B cell (primary cell): ENCODE results near the gene EXOC6. TPM values are rescaled to one million over a fixed set of nuclear protein-coding genes. Genes with fewer than 3 reads are reported as not detected.

Experiments used
- ATAC-seq: fragments of 200-7000 bp; cut with Tn5 transposase; one replicate; pipeline ENCODE4 v1.10.0; 2021; ENCODE audit warnings: low read depth, mild to moderate bottlenecking, moderate number of reproducible peaks, moderate library complexity
- CTCF ChIA-PET: fragments of 350-600 bp; sonication (Branson Sonifier 250); formaldehyde crosslinking; loops from one replicate; lab custom pipeline; 2021; ENCODE audit warnings: antibody characterized with exemption, inconsistent platforms; lab: Charles Lee
- POLR2A ChIA-PET: fragments of 350-600 bp; sonication (Branson Sonifier 250); formaldehyde crosslinking; loops from one replicate; lab custom pipeline; 2021; ENCODE audit warnings: antibody characterized with exemption; lab: Charles Lee
- DNase-seq: peaks from one replicate; pipeline ENCODE4 v3.0.0; 2013
- H2AFZ ChIP-seq: 2 replicates; pipeline ENCODE4 v1.6.1; 2012; ENCODE audit warnings: mild to moderate bottlenecking, low read depth, low read length; ENCODE audit not compliant: insufficient read depth, poor library complexity, severe bottlenecking
- H3K27ac ChIP-seq, 2 donors: 1 replicate in 1 of 2; 2 replicates in 1 of 2; pipeline ENCODE4 v1.5.1; 2012 to 2013; ENCODE audit warnings: low read length in 2 of 2, mild to moderate bottlenecking in 2 of 2, moderate library complexity in 1 of 2
- H3K27me3 ChIP-seq, 4 experiments: fragments of 200-600 bp in 1 of 4; sonication (generic) in 1 of 4; replicated peaks in 1 of 4; 1 replicate in 2 of 4; 2 replicates in 2 of 4; pipeline versions ENCODE4 v1.6.1 to v1.7.0; 2013 to 2016; ENCODE audit warnings: low read length in 3 of 4, mild to moderate bottlenecking in 2 of 4, mixed read lengths in 1 of 4, moderate library complexity in 1 of 4; ENCODE audit not compliant: insufficient read depth in 4 of 4, control insufficient read depth in 3 of 4; ENCODE audit errors: control extremely low read depth in 1 of 4
- H3K36me3 ChIP-seq, 2 experiments: replicated peaks in 1 of 2; 1 replicate in 1 of 2; 2 replicates in 1 of 2; pipeline versions ENCODE4 v1.6.1 to v1.7.1; 2013; ENCODE audit warnings: low read length in 1 of 2; ENCODE audit not compliant: insufficient read depth in 2 of 2, control insufficient read depth in 1 of 2; ENCODE audit errors: control extremely low read depth in 1 of 2, extremely low read depth in 1 of 2
- H3K4me1 ChIP-seq, 2 donors: fragments of 200-600 bp in 1 of 2; sonication (generic) in 1 of 2; 1 replicate in 1 of 2; 2 replicates in 1 of 2; pipeline versions ENCODE4 v1.5.1 to v1.6.1; 2013 to 2017; ENCODE audit warnings: low read length in 2 of 2; ENCODE audit not compliant: control insufficient read depth in 2 of 2, insufficient read depth in 2 of 2
- H3K4me2 ChIP-seq: replicated peaks from 2 replicates; pipeline ENCODE3; 2012; ENCODE audit warnings: mild to moderate bottlenecking, low read depth, low read length; ENCODE audit not compliant: poor library complexity, severe bottlenecking
- H3K4me3 ChIP-seq, 5 experiments: fragments of 200-600 bp in 1 of 5; sonication (generic) in 1 of 5; 1 replicate in 3 of 5; 2 replicates in 2 of 5; pipeline versions ENCODE4 v1.5.1 to v1.7.0; 2011 to 2016; ENCODE audit warnings: low read length in 4 of 5, mild to moderate bottlenecking in 4 of 5, low read depth in 2 of 5, control low read depth in 1 of 5, moderate library complexity in 1 of 5; ENCODE audit not compliant: insufficient read depth in 1 of 5; ENCODE audit errors: control extremely low read depth in 1 of 5, extremely low read depth in 1 of 5
- H3K79me2 ChIP-seq: fragments of 200-600 bp; sonication (generic); one replicate; pipeline ENCODE4 v1.6.0; 2016; ENCODE audit warnings: low read length; ENCODE audit not compliant: control insufficient read depth, insufficient read depth
- H3K9ac ChIP-seq: fragments of 200-600 bp; sonication (generic); 2 replicates; pipeline ENCODE4 v1.6.1; 2017; ENCODE audit warnings: mild to moderate bottlenecking, low read length, moderate library complexity
- H3K9me3 ChIP-seq, 3 donors: one replicate each; pipeline versions ENCODE4 v1.6.1 to v1.7.1; 2013; ENCODE audit warnings: low read length in 2 of 3; ENCODE audit not compliant: control insufficient read depth in 2 of 3, insufficient read depth in 1 of 3; ENCODE audit errors: control extremely low read depth in 1 of 3
- H4K20me1 ChIP-seq: 2 replicates; pipeline ENCODE4 v1.6.0; 2012; ENCODE audit warnings: mild to moderate bottlenecking, low read length; ENCODE audit not compliant: insufficient read depth, control insufficient read depth, poor library complexity, severe bottlenecking
- H3K27ac Mint-ChIP-seq: one replicate; pipeline ENCODE4 v1.8.0; 2021; ENCODE audit warnings: mixed read lengths
- H3K27me3 Mint-ChIP-seq: one replicate; pipeline ENCODE4 v1.8.0; 2021; ENCODE audit warnings: mixed read lengths
- H3K4me1 Mint-ChIP-seq: one replicate; pipeline ENCODE4 v1.8.0; 2021; ENCODE audit warnings: mixed read lengths
- H3K4me3 Mint-ChIP-seq: one replicate; pipeline ENCODE4 v1.8.0; 2021; ENCODE audit warnings: mixed read lengths
- H3K9me3 Mint-ChIP-seq: one replicate; pipeline ENCODE4 v1.8.0; 2022; ENCODE audit warnings: mixed read lengths; ENCODE audit not compliant: insufficient read depth
- CTCF ChIP-seq: fragments of 200-600 bp; IDR thresholded peaks from one replicate; pipeline ENCODE4 v1.8.0; 2022; ENCODE audit warnings: antibody characterized with exemption, mild to moderate bottlenecking
- EZH2 ChIP-seq: IDR thresholded peaks from 2 replicates; pipeline ENCODE4 v1.6.1; 2012; ENCODE audit warnings: borderline replicate concordance, low read depth, mild to moderate bottlenecking, moderate library complexity, low read length; ENCODE audit not compliant: insufficient read depth, poor library complexity, severe bottlenecking
- WGBS: methylation state at CpG from one replicate; pipeline ENCODE4 v1.1.5; 2013; ENCODE audit warnings: missing lambda C conversion rate; ENCODE audit not compliant: insufficient coverage; 5-methylcytosine and 5-hydroxymethylcytosine counted together
- intact Hi-C: fragments of 100-400 bp; cut with micrococcal nuclease; formaldehyde crosslinking; loops from one replicate; pipeline ENCODE4 v1.10.0; 2022
- polyA minus RNA-seq: library from RNA; depleted of rRNA, polyadenylated mRNA; stranded (reverse); fragments of >200 nt; gene quantifications from 2 replicates; pipeline ENCODE4 v1.2.3, GENCODE V29; 2012
- polyA plus RNA-seq: library from polyadenylated mRNA; depleted of rRNA; stranded (reverse); fragments of >200 nt; gene quantifications from 2 replicates; pipeline ENCODE4 v1.2.3, GENCODE V29; 2012
- total RNA-seq, 2 donors: library from RNA; stranded (reverse); fragments of 120-200 nt in 1 of 2; gene quantifications; 1 replicate in 1 of 2; 2 replicates in 1 of 2; pipeline versions ENCODE4 v1.2.3 to v1.2.4, GENCODE V29; 2013 to 2022

Gene EXOC6, protein sequence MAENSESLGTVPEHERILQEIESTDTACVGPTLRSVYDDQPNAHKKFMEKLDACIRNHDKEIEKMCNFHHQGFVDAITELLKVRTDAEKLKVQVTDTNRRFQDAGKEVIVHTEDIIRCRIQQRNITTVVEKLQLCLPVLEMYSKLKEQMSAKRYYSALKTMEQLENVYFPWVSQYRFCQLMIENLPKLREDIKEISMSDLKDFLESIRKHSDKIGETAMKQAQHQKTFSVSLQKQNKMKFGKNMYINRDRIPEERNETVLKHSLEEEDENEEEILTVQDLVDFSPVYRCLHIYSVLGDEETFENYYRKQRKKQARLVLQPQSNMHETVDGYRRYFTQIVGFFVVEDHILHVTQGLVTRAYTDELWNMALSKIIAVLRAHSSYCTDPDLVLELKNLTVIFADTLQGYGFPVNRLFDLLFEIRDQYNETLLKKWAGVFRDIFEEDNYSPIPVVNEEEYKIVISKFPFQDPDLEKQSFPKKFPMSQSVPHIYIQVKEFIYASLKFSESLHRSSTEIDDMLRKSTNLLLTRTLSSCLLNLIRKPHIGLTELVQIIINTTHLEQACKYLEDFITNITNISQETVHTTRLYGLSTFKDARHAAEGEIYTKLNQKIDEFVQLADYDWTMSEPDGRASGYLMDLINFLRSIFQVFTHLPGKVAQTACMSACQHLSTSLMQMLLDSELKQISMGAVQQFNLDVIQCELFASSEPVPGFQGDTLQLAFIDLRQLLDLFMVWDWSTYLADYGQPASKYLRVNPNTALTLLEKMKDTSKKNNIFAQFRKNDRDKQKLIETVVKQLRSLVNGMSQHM
- total RNA-seq (22.6 and 25.6 TPM in 2 replicates), polyA plus RNA-seq (7.9 and 13.8 TPM in 2 replicates), polyA minus RNA-seq (5.8 and 39.5 TPM in 2 replicates)
- 35.7 TPM for total RNA-seq (2013)

- H3K79me2 ChIP-seq = peaks cover 43% of the 10 kb centered on the region
- H3K4me2 ChIP-seq = peak within 1 kb of the TSS; percentile 74
- Mint-ChIP-seq H3K4me3 (peak within 1 kb of the TSS; percentile 91), H3K4me1 (peaks cover 34% of the 10 kb centered on the region), H3K27ac (peak within 1 kb of the TSS; percentile 93), H3K9me3 (no peaks in the 10 kb centered on the region), H3K27me3 (no peaks in the 10 kb centered on the region)
- under 1% methylated on average over 100 of the region's 103 CpGs for WGBS
- ATAC-seq (peak; percentile 88), DNase-seq (peak; percentile 96)
- CTCF ChIA-PET = interaction anchor here (0.6 to 6.8 kb wide), 21 partner anchors 12 to 1437 kb away, joined by 3 to 73 read pairs (median 4); partner anchors contain the start of gene HHEX
- H3K36me3 ChIP-seq = no peaks in the 10 kb centered on the region
- peak within 1 kb of the TSS; percentile 84 to 85 for H3K27ac ChIP-seq
- H3K9me3 ChIP-seq = peaks cover 0 to 1% (median 0%) of the 10 kb centered on the region in 3 donors
- no peak for TF ChIP-seq EZH2
- peak; percentile 54 for TF ChIP-seq CTCF
- intact Hi-C loops = loop anchor here (1.0 to 10.0 kb wide), 6 partner anchors 32 to 1436 kb away; partner anchors contain the start of genes CEP55, CPEB3, HECTD2 and MARCHF5
- no peaks in the 10 kb centered on the region for H4K20me1 ChIP-seq
- peaks cover 23 to 26% of the 10 kb centered on the region in 2 donors for H3K4me1 ChIP-seq
- POLR2A ChIA-PET = interaction anchor here (0.5 to 2.0 kb wide), 7 partner anchors 13 to 1203 kb away, joined by 3 to 61 read pairs (median 3); partner anchors contain the start of genes HHEX and IDE
- peak within 1 kb of the TSS; percentile 66 for H3K9ac ChIP-seq
- H2AFZ ChIP-seq = peak within 1 kb of the TSS; percentile 90
- no peaks in the 10 kb centered on the region for H3K27me3 ChIP-seq
- peak within 1 kb of the TSS; percentile 61 to 83 (median 65) for H3K4me3 ChIP-seq
These were observed at the start of gene EXOC6 for GRCh38 chr10:92848441-92849233. TSS of gene EXOC6 (plus strand) at chr10:92848520. CDS start at chr10:92848534, 14 bp downstream.
